Dedifferentiated amniotic fluid mesenchymal stem cell (primary cell): ENCODE results near the gene COPG1.

ENCODE experiments used
- DNase-seq: peaks from one replicate; pipeline ENCODE4 v3.0.0-alpha.2; 2016; ENCODE audit errors: extremely low spot score

Gene COPG1

DNA sequence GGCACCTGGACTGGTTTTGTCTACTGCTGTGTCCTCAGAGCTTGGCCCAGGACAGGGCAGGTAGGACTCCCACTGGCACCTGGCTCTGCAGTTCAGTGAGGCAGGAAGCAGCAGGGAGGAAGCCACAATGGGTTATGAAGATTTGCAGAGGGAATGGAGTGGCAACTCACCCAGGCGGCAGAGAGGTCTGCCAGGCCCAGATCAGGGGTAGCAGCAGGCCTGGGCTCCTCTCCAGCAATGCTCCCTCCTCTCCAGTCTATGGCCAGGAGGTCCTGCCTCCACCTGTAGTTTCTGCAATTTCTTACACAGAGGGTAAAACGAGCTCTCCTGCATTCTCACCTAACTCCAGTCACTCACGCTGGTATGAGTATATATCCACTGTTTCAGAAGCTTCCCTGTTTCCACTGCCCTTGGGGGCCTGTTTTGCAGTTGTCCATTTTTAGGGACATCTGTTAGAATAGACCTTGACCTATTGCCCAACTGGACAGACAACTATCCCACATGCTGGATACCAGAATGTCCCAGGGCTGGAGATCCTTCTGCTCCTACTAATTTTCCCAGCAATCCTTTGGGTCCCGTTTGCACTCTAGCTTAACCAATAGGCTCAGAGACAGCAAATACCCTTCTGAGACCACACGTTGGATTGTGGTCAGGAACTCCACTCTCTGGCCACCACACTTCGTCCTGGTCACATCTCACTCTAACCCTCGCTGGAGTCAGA, 64.4 kb downstream of the COPG1 start:
- peak; percentile 34 for DNase-seq

DNA sequence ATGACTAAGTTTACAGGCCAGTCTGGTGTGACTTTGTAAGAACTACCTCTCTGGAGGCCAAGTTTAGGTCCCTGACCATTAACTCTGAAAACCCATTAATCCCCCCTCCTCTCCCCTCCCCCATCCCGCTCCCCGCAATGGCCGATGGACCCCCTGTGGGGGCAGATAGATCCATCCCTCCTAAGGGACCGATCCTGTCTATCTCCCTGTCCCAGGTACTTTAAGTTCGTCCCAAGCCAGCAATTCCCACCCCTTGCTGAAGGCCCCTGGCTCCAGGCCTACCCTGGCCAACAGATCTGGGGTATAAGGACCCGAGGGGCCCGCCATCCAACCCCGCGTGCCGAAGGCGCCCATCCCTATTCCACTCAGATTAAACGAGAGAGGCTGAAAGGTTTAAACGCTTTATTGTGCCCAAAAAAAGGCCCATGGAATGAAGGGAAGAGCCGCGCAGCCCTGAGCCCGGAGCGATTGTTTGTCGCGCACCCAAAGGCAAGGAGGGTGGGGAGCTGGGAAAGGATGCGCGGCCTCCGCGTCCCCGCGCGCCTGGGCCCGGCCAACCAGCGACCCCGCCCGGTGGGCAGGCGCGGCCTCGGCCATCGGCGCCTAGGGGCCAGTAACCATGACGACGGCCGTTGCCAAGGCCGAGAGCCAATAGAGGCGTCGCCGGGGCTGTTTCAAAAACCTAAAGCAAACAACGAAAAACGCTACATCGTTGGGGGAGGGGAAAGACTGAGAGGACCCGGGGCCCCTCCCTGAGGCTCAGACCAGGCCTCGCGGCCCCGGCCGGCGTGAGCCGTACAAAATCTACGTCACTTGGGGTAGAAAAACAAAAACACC, 65.2 kb downstream of the COPG1 start:
- peak; percentile 72 for DNase-seq

DNA sequence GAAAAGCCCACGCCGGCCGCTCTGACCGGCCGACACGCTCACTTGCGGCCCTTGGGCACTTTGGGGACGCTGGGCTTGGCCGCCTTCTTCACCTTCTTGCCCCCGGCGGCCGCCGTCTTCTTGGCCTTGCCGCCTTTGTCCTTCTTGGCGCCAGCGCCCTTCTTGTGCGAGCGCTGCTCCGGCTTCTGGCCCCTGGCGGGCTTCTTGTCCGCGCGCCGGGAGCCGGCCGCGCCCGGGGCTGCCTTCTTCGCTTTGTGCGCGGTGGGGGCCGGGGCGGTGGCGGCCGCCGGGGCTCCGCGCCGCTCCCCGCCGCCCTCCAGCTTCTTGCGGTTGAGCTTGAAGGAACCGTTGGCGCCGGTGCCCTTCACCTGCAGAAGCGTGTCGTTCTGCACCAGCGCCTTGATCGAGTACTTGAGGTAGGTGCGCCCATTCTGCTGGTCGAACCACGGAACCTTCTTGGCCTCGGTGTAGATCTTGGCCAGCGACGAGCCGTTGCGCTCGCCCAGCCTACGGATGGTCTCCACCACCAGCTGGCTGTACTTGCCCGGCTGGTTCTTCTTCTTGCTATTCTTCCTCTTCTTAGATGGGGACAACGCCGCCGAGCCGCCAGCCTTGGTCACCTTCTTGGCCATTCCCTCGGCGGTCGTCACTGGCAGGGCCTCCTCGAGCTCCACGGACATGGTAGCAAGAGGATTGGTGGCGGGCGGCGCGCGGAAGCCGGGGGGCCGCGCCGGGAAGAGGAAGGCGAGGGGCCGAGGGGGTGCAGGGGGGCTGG, 66.0 kb downstream of the COPG1 start:
- no peak for DNase-seq

DNA sequence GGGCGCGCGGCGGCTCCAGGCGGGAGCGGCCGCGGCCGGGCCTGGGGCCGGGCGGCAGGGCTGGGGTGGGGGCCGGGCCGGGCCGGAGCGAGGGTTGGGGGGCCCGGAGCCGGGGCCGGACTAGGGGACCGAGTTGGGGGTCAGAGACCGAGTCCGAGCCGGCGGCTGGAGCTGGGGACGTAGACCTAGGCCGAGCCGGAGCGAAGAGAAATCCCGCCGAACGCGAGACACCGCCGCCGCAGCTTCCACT, 66.5 kb downstream of the COPG1 start:
- no peak for DNase-seq

DNA sequence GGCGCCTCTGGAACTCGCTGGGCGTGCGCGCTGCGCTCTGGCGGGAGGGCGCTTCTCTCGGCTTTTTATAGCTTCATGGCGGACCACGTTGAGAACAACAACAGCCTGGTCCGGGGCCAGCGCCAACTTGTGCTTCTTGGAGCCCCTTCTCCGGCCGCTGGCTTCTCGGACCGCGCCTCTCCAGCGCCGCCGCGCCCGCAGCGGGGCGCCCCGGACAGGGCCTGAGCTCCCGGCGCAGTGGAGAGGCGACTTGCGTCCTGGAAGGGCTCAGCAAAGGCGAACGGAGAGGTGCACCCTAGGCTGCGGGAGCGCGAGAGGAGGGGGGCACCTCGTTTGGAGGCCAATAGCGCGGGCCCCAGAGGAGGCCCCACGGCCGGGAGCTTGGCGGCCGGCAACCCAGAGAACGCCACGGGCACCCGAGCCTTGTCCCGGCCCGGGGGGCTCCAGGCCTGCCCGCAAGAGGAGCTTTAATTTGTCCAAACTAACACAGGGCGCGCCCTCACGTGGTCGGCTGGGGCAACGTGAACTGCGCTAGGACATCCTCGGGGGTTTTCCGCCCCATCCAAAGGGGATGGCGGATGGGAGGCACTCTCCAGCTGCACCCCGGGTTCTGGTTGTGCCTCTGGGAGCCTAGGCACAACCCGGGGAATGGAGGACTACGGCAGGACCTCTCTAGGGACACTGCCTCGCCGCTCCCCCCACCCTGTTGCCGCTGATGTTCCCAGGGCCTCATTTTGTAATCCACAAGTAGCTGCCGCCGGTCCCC, 67.0 kb downstream of the COPG1 start:
- peak; percentile 67 for DNase-seq

DNA sequence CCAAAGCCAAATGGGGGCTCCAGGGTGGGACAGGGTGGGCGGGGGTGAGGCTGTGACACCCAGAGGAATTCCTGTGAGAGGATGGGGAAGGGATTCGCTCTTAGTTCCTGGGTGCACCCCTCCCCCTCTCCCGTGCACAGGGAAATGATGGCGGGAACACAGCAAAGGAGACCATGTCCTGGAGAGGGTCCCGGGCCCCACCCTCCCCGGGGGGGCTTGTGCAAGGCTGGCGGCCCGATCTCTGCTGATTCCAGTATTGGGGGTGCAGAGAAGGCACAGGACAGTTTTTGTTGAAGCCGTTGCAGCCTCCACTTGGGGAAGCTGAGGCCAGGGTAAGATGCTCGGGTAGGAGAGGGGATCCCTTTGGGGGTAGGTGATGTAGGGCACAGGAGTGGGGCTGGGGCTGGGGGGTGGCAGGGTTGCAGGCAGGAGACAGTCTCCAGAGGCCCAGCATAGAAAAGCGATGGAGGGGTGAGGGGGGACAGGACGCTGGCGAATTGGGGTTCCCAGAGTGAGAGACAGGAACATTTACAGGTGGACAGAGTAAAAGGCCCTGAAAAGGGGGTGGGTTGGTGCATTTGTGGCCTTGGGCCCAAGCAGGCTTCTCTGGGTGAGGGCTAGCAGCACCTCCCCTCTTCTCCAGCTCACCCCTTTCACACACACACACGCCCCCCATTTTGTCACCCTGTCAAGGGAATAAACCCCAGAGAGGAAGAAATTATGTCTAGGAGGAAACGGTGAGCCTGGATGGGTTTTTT, 67.8 kb downstream of the COPG1 start:
- no peak for DNase-seq

DNA sequence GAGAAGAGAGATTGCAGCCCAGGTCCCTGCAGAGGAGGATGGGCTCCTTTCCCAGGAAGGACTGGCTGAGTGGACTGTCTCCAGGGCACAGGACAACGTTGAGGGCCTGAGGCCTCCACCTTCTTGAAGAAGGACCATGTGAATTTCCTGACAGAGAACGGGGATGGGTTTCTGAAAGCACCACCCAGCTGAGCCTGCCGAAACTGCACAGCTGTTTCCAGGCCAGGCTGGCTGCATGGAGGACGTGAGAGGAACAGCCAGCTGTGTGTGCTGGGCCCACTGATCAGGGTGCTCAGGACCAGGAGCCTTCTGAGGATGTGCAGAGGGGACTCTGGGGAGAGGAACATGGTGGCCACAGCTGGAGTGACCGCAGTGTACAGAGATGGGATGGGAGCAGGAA, 68.4 kb downstream of the COPG1 start:
- DNase-seq = no peak

DNA sequence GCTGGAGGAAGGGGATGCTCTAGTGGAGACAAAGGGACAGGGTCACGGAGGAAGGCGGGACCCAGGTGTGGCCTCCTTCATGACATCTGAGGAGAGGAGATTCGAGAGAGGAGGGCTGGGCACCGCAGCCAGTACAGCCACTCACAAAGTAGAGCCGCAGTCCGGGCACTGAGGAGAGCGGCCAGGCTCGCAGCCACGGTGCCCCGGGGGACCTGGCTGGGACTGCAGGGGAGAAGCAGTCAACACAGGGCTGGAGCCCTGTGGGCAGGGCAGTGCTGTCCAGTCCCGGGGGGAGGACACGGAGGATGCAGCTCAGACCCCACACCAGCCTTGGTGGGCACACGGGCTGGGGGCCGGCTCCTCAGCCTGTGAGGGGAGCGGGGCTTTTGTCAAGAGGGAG, 69.5 kb downstream of the COPG1 start:
- no peak for DNase-seq

DNA sequence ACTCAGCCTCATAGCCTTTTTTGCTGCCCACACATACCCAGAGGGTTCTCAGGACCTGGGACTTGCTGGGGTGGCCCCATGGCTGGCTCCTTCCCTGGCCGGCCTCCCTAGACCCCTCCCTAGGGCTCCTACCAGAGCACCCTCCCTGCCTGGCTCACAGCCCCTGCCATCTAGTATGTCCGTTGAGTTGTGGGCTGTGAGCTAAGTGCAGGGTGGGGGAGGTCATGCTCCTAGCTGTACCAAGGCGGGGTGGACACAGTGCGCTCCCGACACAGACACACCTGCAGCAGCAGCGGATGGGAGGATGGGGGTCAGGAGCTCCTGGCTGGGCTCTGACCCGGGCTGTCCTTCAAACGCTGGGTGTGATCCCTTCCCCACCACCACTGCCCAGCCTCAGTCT, 70.9 kb downstream of the COPG1 start:
- DNase-seq = no peak

DNA sequence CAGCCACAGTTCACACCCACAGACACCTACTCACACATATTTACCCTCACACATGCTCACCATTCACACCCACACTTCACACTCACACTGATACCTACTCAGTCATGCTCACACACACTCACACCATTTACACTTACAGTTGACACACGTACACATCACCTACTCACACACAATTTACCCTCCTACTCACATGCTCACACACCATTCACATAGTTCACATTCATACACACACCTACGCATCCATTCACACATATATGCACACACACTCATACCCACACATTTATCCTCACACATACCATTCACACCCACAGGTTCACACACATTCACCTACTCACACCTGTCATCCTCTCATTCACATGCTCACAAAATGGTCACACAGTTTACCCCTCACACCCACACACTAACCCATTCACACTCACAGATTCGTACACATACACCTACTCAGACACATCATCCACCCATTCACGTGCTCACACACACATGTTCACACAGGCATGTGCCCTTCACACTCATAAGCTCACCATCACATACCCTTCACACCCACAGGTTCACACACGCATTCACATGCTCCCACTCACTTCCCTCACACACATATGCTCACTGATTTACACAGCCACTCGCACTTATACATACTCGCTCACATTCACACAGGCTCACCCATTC, 71.5 kb downstream of the COPG1 start:
- DNase-seq = no peak

DNA sequence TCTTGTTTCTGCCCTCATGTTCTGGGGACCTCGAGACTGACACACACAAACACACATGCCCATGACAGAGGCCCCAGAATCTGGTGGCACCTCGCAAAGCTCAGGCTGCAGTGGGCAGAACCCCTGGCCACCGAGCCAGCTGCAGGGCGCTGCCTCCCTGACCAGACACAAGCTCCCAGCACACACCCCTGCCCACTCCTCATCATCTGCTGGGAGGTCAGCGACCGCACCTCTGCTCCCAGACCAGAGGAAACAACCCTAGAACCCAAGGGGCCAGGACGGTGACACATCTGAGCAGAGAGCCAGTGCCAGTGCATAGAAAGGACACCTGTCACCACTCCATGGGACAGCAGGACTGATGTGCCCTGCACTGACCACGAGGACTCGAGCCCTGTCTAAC, 72.5 kb downstream of the COPG1 start:
- DNase-seq = no peak

DNA sequence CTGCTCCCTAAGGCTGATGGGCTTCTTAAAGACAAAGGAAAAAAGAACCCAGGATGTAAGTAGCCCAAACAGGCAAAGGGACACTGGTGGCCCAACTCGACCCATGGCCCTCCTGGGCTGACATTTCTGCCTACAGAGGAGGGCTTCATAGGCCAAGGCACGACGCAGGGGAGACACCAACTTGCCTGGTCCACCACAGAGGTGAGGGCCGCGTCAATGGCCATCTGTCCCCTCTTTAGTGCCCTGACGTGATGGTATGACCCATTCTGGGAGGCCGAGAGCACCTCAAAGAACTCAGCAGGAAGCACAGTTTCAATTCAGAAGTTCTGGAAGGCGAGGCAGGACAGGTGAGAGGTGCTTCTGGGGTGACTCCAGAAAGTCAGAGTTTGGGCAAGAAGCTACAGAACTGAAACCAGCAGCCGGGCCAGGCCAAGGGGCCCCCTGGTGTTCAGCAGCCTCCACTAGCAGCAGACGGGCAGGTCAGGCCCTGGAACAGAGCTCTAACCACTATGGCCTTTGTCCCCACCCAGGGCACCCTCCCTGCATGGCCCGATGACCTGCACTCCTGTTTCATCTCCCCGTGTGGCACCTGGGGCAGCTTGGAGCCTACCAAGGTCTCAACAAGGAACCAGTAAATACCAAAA, 74.4 kb downstream of the COPG1 start:
- no peak for DNase-seq

DNA sequence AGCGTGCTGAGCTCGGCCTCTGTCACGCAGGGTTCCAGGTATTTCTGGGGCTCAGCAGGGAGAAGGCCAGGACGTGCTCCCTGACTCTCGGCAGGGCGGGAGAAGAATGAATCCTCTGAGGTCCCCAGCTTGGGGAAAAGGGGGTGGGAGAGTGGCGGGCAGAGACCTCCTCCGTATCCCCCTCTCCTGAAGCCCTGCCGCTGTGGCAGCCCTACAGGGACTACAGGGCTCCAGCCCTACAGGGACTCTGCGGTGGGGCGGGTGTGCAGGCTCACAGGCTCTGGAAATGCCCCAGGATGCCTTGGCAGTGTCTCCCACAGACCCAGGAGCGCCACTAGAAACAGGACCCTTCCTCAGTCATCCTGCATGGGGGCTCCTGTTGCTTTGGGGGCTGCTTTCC, 75.4 kb downstream of the COPG1 start:
- no peak for DNase-seq

DNA sequence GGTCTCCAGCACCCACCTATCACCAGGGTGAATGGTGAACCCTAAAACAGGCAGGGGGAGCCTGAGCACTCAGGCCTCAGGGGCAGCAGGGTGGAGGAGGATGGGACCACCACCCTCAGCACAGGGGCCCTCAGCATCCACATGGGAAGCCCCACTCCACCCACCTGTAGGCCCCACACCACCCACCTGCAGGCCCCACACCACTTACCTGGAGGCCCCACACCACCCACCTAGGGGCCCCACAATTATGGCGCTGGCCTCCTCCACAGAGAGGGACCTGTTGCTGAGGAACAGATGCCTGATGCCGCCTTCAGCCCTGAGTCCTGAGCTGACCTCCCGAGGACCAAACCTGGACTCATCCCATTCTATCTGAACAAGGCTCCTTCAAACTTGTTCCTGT, 76.0 kb downstream of the COPG1 start:
- no peak for DNase-seq

DNA sequence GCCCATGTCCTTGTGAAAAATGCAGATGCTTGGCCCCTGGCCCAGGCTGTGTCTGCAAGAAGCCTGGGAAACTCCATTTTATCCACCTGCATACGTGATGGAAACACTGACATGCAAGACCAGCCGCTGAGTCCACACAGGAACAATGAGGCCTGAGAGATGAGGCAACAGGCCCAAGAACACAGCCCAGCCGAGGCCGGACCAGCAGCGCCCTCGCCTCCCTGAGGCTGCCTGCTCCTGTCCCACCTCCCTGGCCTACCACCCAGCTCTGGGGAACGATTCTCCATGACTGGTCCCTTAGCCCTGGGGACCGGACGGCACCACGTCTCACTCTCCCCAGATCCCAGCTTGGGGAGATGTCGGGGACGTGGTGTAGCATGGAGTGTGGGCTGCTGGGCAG, 76.7 kb downstream of the COPG1 start:
- no peak for DNase-seq

DNA sequence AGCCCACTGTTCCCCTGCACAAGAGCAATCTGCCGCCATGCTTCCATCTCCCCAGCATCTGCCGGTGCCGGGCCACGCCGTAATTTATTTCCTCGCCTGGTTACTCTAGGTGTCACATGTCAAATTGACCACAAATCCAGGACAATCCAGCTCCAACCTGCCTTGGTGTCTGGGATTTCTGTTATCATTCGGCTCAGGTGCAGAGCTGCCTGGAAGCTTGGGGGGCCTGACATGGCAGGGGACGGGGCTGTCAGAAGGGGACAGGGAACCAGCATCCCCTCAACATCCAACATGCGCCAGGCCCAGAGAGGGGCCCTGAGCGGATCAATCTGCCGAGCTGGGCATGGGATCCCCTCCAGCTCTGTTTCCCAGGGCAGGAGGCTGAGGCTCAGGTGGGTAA, 77.2 kb downstream of the COPG1 start:
- no peak for DNase-seq
